IMR-90 (cell line): Measurements from ENCODE around the gene TMEM45A. TPM values are rescaled to one million over a fixed set of nuclear protein-coding genes. Genes with fewer than 3 reads are reported as not detected.
A peak's percentile ranks its signal among the peaks of the same experiment; 100 is the strongest.
"Not testable (repeated sequence)": the region's sequence is repeated elsewhere in the genome, so short reads cannot be mapped to it uniquely, and the experiment has no call there.

ENCODE experiments used
- ATAC-seq: fragments of 200-7000 bp; cut with Tn5 transposase; 2 replicates; pipeline ENCODE4 v1.9.1; 2020; ENCODE audit warnings: low read depth, mild to moderate bottlenecking, moderate library complexity
- BruUV-seq: library from RNA; stranded (reverse); fragments of 400-500 nt; replicated peaks from 2 replicates; lab custom pipeline; 2021; lab: Mats Ljungman, UMichigan
- CTCF ChIA-PET: fragments of 300-600 bp; formaldehyde crosslinking; extraction: SDS; loops from one replicate; lab custom pipeline; 2021; ENCODE audit warnings: antibody characterized with exemption; lab: Yijun Ruan, JAX
- POLR2A ChIA-PET: fragments of 300-600 bp; sonication (Branson Sonifier 250); formaldehyde crosslinking; loops from one replicate; lab custom pipeline; 2022; ENCODE audit warnings: antibody characterized with exemption; ENCODE audit not compliant: unreplicated experiment; lab: Charles Lee
- DNase-seq: peaks from one replicate; pipeline ENCODE4 v3.0.0; 2013
- H2AFZ ChIP-seq: replicated peaks from 2 replicates; pipeline ENCODE3; 2013; ENCODE audit warnings: low read length, mild to moderate bottlenecking; ENCODE audit not compliant: poor library complexity
- H2AK5ac ChIP-seq: 2 replicates; pipeline ENCODE4 v1.6.1; 2013; ENCODE audit warnings: low read depth, low read length, inconsistent platforms
- H2AK9ac ChIP-seq: replicated peaks from 2 replicates; pipeline ENCODE3; 2013; ENCODE audit warnings: mild to moderate bottlenecking, low read depth, low read length, moderate library complexity; ENCODE audit not compliant: poor library complexity
- H2BK120ac ChIP-seq: 2 replicates; pipeline ENCODE4 v1.6.1; 2013; ENCODE audit warnings: low read depth, low read length, inconsistent platforms
- H2BK15ac ChIP-seq: 3 replicates; pipeline ENCODE4 v1.6.1; 2013; ENCODE audit warnings: low read depth, low read length, inconsistent platforms
- H2BK20ac ChIP-seq: 2 replicates; pipeline ENCODE4 v1.6.1; 2013; ENCODE audit warnings: low read depth, mild to moderate bottlenecking, inconsistent platforms, low read length, moderate library complexity
- H2BK5ac ChIP-seq: 2 replicates; pipeline ENCODE4 v1.6.1; 2013; ENCODE audit warnings: mild to moderate bottlenecking, low read depth, low read length, inconsistent platforms; ENCODE audit not compliant: poor library complexity, severe bottlenecking
- H3K14ac ChIP-seq: replicated peaks from 2 replicates; pipeline ENCODE4 v1.6.1; 2013; ENCODE audit warnings: low read depth, low read length, inconsistent platforms
- H3K18ac ChIP-seq: 2 replicates; pipeline ENCODE4 v1.6.1; 2013; ENCODE audit warnings: low read depth, low read length, control low read depth
- H3K23ac ChIP-seq: 2 replicates; pipeline ENCODE4 v1.6.1; 2013; ENCODE audit warnings: low read depth, low read length, inconsistent platforms
- H3K27ac ChIP-seq: 2 replicates; pipeline ENCODE4 v1.5.1; 2013; ENCODE audit warnings: mild to moderate bottlenecking, control low read depth, low read length; ENCODE audit not compliant: insufficient read depth
- H3K27me3 ChIP-seq: 2 replicates; pipeline ENCODE4 v1.6.1; 2013; ENCODE audit warnings: low read length; ENCODE audit not compliant: control insufficient read depth, insufficient read depth
- H3K36me3 ChIP-seq: 2 replicates; pipeline ENCODE4 v1.6.1; 2013; ENCODE audit warnings: low read length, mixed read lengths; ENCODE audit not compliant: control insufficient read depth, insufficient read depth
- H3K4ac ChIP-seq: 2 replicates; pipeline ENCODE4 v1.6.1; 2013; ENCODE audit warnings: low read depth, low read length, inconsistent platforms
- H3K4me1 ChIP-seq: 2 replicates; pipeline ENCODE4 v1.6.1; 2013; ENCODE audit warnings: low read length, mixed read lengths; ENCODE audit not compliant: control insufficient read depth, insufficient read depth
- H3K4me2 ChIP-seq: 2 replicates; pipeline ENCODE4 v1.6.1; 2013; ENCODE audit warnings: low read depth, mild to moderate bottlenecking, control low read depth, low read length, moderate library complexity
- H3K4me3 ChIP-seq: 2 replicates; pipeline ENCODE4 v1.5.1; 2013; ENCODE audit warnings: low read depth, mild to moderate bottlenecking, control low read depth, low read length, moderate library complexity; ENCODE audit not compliant: insufficient read depth
- H3K56ac ChIP-seq: 2 replicates; pipeline ENCODE4 v1.6.1; 2013; ENCODE audit warnings: low read length, inconsistent platforms; ENCODE audit not compliant: insufficient read depth; ENCODE audit errors: extremely low read depth
- H3K79me1 ChIP-seq, 2 experiments: 2 replicates each; pipeline ENCODE4 v1.6.1; 2013; ENCODE audit warnings: low read length in 2 of 2, inconsistent platforms in 1 of 2, low read depth in 1 of 2
- H3K9ac ChIP-seq: 2 replicates; pipeline ENCODE4 v1.6.1; 2013; ENCODE audit warnings: low read depth, low read length, control low read depth
- H3K9me1 ChIP-seq: 2 replicates; pipeline ENCODE4 v1.6.1; 2013; ENCODE audit warnings: low read length, inconsistent platforms; ENCODE audit not compliant: insufficient read depth
- H3K9me3 ChIP-seq: 2 replicates; pipeline ENCODE4 v1.6.1; 2013; ENCODE audit warnings: low read length; ENCODE audit not compliant: control insufficient read depth, insufficient read depth
- H4K20me1 ChIP-seq: 2 replicates; pipeline ENCODE4 v1.6.1; 2013; ENCODE audit warnings: low read length, inconsistent platforms; ENCODE audit not compliant: insufficient read depth
- H4K5ac ChIP-seq: 2 replicates; pipeline ENCODE4 v1.6.1; 2013; ENCODE audit warnings: mild to moderate bottlenecking, low read depth, low read length, control low read depth
- H4K8ac ChIP-seq, 2 experiments: 2 replicates each; pipeline ENCODE4 v1.6.1; 2013; ENCODE audit warnings: low read depth in 2 of 2, low read length in 2 of 2, control low read depth in 1 of 2, inconsistent platforms in 1 of 2
- H4K91ac ChIP-seq: 2 replicates; pipeline ENCODE4 v1.6.1; 2013; ENCODE audit warnings: low read depth, low read length, inconsistent platforms; ENCODE audit not compliant: insufficient read depth
- POLR2A ChIP-seq: IDR thresholded peaks from 2 replicates; pipeline ENCODE4 v1.6.1; 2012; ENCODE audit warnings: mild to moderate bottlenecking, low read depth, low read length
- WGBS, 2 experiments: methylation state at CpG; one replicate each; pipeline versions ENCODE4 v1.1.5 to v1.1.7; 2013; ENCODE audit warnings: missing lambda C conversion rate in 2 of 2; ENCODE audit not compliant: insufficient read length in 1 of 2; ENCODE audit errors: extremely low coverage in 2 of 2; 5-methylcytosine and 5-hydroxymethylcytosine counted together
- dilution Hi-C: fragments of 300-500 bp; cut with HindIII; formaldehyde crosslinking; loops from one replicate; pipeline ENCODE4 v1.14.3; 2018; ENCODE audit warnings: low sequenced_read_pairs; ENCODE audit not compliant: unreplicated experiment
- in situ Hi-C: fragments of 300-500 bp; cut with MboI; formaldehyde crosslinking; loops from 3 replicates; pipeline ENCODE4 v1.14.3; 2019; ENCODE audit warnings: low sequenced_read_pairs, inconsistent platforms, mixed read lengths
- intact Hi-C: fragments of 100-400 bp; cut with micrococcal nuclease; formaldehyde crosslinking; loops from 2 replicates; pipeline ENCODE4 v1.10.0; 2022
- polyA plus RNA-seq, 3 experiments: library from polyadenylated mRNA; depleted of rRNA; stranded (reverse); fragments of >200 nt; gene quantifications; 2 replicates each; pipeline ENCODE4 v1.2.3, GENCODE V29; 2012; ENCODE audit warnings: low replicate concordance in 1 of 3
- total RNA-seq: library from RNA; depleted of rRNA; stranded (reverse); fragments of >200 nt; gene quantifications from 2 replicates; pipeline ENCODE4 v1.2.3, GENCODE V29; 2012
- TF ChIP-seq, protein P1 (sequence below): fragments of 150-350 bp; IDR thresholded peaks from 2 replicates; pipeline ENCODE4 v1.6.1; 2017; ENCODE audit warnings: mild to moderate bottlenecking, antibody characterized with exemption, low read length, low read depth

TMEM45A gene
- total and polyA plus RNA-seq, 2 of the 4 experiments (the other 2 are of a cell fraction), result 13.6 to 21.7 TPM

- no peak overlapping the region for H3K56ac ChIP-seq
- intact Hi-C loops (no loop called here), dilution Hi-C loops (no loop called here), in situ Hi-C loops (no loop called here)
- H3K9me3 ChIP-seq, result peaks cover 1% of the 10 kb centered on the region; the same call in 1 of the 2 replicates
- no peak overlapping the region for H4K8ac ChIP-seq
- no peaks in the 10 kb centered on the region for H3K27me3 ChIP-seq
- H2BK5ac ChIP-seq, result no peak overlapping the region
- DNase-seq (peak; percentile 39), ATAC-seq (peak; percentile 75)
- no peak overlapping the region for H3K9ac ChIP-seq
- peaks cover 6% of the 10 kb centered on the region for H3K9me1 ChIP-seq
- H2AK5ac ChIP-seq, result no peak overlapping the region
- H3K36me3 ChIP-seq, result peaks cover 2% of the 10 kb centered on the region; the same call in 1 of the 2 replicates
- no peak overlapping the region for H2AK9ac ChIP-seq
- no CpG with 5 or more reads among the region's 1 CpG for WGBS, 2 experiments
- no peak overlapping the region for H3K27ac ChIP-seq
- ChIA-PET POLR2A (no interaction called here), CTCF (no interaction called here)
- H3K4me1 ChIP-seq, result peaks cover 3% of the 10 kb centered on the region; the same call in 1 of the 2 replicates
- H3K4ac ChIP-seq, result 0 out of 2 replicates have a peak overlapping the region, but pooled peaks have one; percentile 43
- H4K20me1 ChIP-seq, result no peaks in the 10 kb centered on the region
- no TSS peak for BruUV-seq
- no peak overlapping the region for H3K18ac ChIP-seq
- H3K4me2 ChIP-seq, result no peak overlapping the region
- no peaks in the 10 kb centered on the region for H3K79me1 ChIP-seq
- H3K14ac ChIP-seq, result no peak overlapping the region
- no peak overlapping the region for H2BK15ac ChIP-seq
- TF ChIP-seq POLR2A, result no peak
- TF ChIP-seq, protein P1, sequence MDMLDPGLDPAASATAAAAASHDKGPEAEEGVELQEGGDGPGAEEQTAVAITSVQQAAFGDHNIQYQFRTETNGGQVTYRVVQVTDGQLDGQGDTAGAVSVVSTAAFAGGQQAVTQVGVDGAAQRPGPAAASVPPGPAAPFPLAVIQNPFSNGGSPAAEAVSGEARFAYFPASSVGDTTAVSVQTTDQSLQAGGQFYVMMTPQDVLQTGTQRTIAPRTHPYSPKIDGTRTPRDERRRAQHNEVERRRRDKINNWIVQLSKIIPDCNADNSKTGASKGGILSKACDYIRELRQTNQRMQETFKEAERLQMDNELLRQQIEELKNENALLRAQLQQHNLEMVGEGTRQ, result no peak
- H4K5ac ChIP-seq, result no peak overlapping the region
- no peak overlapping the region for H2AFZ ChIP-seq
- H4K91ac ChIP-seq, result no peak overlapping the region
- H3K23ac ChIP-seq, result no peak overlapping the region
- H3K4me3 ChIP-seq, result no peak overlapping the region
- H2BK120ac ChIP-seq, result no peak overlapping the region
- H2BK20ac ChIP-seq, result no peak overlapping the region
Measured at GRCh38 chr3:100581650-100582049, 89.2 kb downstream of the TMEM45A start.

DNA sequence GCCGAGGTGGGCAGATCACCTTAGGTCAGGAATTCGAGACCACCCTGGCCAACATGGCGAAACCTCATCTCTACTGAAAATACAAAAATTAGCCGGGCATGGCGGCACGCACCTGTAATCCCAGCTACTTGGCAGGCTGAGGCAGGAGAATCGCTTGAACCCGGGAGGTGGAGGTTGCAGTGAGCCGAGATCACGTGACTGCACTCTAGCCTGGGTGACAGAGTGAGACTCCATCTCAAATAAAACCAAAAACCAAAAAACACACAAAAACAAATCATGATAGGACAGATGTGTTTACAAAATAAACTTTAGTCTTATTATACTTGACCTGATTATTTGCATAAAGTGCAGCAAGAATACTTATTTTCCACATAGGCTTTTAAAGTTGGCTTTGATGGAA is 89.7 kb downstream of the TMEM45A start:
- H2AK9ac ChIP-seq, H4K8ac ChIP-seq, H4K20me1 ChIP-seq, H3K36me3 ChIP-seq, intact Hi-C loops, H2BK5ac ChIP-seq, H3K4me2 ChIP-seq, H4K5ac ChIP-seq, dilution Hi-C loops, H3K23ac ChIP-seq, H3K27me3 ChIP-seq, H3K14ac ChIP-seq, H2AFZ ChIP-seq, H4K91ac ChIP-seq, CTCF ChIA-PET, ATAC-seq, H3K9me1 ChIP-seq, H3K18ac ChIP-seq, H2BK15ac ChIP-seq, in situ Hi-C loops, H3K56ac ChIP-seq, H3K4ac ChIP-seq, H3K4me3 ChIP-seq, DNase-seq, H2BK120ac ChIP-seq, H2BK20ac ChIP-seq, H3K9ac ChIP-seq, POLR2A ChIA-PET, H2AK5ac ChIP-seq, BruUV-seq, H3K79me1 ChIP-seq, H3K9me3 ChIP-seq, H3K27ac ChIP-seq, H3K4me1 ChIP-seq: not testable (repeated sequence)
- no CpG with 5 or more reads among the region's 10 CpGs for WGBS, 2 experiments
